Measurements from ENCODE around the gene ABHD11. TPM values are rescaled to one million over a fixed set of nuclear protein-coding genes. Genes with fewer than 3 reads are reported as not detected.
"Not testable (repeated sequence)": the region's sequence is repeated elsewhere in the genome, so short reads cannot be mapped to it uniquely, and the experiment has no call there.

ABHD11 gene
- polyA plus RNA-seq (ENCODE audit: insufficient read length in 3 of 3), result 10 to 100 TPM; 24.3 to 25.4 (median 25.2) TPM

DNA sequence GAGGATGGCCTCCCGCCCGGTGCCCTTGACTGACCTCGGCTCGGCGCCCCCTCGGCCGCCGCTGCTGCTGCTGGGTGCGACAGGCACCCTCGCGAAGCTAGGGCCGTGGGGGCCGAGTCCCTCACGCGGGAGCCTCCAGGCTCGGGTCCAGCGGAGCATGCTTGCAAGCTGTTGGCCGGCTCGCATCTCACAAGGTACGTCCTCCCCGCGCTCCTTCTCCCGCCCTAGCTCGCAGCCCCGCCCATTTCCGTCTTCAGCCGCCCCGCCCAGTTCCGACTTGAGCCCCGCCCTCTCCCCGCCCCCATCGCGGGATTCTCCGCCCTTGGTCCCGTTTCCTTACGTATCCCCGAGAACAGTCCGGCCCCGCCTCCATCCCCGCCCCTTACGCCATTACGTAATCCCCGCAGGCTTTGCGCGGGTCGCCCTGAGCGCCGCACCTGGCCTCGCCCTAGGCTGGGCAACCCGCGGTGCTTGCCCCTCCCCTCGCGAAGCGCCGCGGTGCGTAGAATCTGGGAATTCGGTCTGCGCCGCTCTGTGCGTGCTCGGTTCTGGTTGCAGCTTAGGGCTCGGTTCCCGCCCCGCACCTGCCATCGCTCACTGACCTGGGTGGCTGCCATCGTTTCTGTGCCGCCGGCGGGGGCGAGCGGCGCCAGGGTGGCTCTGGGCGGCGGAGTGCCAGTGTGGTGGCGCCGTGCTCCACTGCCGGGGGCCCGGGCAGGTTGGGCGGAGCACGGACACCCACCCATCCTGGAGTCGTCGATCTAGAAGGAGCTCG, at the start of gene ABHD11:
Gene ABHD11 (minus strand): TSS at position 191 of the 775 bp plus-strand sequence. CDS start 32 bp downstream, at position 159.
- peak; percentile 87 to 93 (median 89) for DNase-seq (ENCODE audit: low read depth in 3 of 3, low spot score in 2 of 3)

DNA sequence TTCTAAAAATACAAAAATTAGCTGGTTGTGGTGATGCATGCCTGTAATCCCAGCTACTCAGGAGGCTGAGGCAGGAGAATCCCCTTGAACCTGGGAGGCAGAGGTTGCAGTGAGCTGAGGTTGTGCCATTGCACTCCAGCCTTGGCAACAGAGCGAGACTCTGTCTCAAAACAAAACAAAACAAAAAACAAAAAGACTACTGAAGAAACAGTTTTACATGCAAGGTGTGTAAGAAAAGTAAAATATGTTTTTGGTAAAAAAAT, 49.1 kb upstream of the ABHD11 start:
- DNase-seq (ENCODE audit: low read depth in 3 of 3, low spot score in 2 of 3), result not testable (repeated sequence)

DNA sequence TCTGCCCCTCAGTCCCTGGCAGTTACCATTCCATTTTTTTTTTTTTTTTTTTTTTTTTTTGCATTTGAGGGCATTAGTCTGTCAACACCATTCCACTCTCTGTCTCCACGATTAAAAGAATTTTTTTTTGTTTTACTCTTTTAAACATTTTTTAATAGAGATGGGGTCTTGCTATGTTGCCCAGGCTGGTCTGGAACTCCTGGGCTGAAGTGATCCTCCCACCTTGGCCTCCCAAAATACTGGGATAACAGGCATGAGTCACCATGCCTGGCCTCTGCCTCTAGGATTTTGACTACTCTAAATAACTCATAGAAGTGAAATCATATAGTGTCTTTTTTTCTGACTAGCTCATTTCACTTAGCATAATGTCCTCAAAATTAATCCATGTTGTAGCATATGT, 48.0 kb upstream of the ABHD11 start:
- DNase-seq (ENCODE audit: low read depth in 3 of 3, low spot score in 2 of 3), result no peak

DNA sequence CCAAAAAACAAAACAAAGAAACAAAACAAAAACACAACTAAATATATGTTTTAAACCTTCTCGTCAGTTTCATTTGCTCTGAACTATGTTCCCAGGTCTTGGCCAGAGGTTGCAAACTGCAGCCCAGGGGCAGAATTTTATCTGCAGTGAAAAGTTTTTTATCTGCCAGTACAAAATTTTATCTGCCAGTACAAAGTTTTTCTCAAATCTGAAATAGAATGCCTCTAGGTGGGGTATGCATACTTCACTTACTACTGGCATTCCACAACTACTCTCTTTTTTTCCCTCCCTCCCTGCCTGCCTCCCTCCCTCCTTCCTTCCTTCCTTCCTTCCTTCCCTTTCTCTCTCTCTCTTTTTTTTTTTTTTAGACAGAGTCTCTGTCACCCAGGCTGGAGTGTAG, 40.9 kb upstream of the ABHD11 start:
- DNase-seq (ENCODE audit: low read depth in 3 of 3, low spot score in 2 of 3), result no peak

DNA sequence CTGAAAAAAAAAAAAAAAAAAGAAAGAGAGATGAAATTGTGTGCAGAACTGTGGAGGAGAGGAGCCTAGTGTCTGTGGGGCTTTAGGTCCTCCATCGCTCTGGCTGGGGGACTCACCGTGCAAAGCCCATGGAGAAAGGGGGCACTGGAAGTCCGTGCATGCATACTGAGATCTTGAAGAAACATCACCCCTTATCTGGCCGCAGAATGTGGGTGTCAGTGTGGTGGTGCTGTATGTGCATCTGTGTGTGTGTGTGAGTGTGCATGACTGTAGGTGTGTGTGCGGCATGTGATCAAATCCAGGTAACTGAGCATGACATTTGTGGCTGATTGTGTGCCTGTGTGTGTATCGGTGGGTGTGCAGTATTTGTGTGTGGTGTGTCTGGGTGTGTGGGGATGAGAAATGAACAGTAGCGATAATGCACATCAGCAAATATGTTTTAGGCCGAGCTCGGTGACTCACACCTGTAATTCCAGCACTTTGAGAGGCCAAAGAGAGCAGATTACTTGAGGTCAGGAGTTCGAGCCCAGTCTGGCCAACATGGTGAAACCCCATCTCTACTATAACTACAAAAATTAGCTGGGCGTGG, 40.3 kb upstream of the ABHD11 start:
- DNase-seq (ENCODE audit: low read depth in 3 of 3, low spot score in 2 of 3), result no peak

DNA sequence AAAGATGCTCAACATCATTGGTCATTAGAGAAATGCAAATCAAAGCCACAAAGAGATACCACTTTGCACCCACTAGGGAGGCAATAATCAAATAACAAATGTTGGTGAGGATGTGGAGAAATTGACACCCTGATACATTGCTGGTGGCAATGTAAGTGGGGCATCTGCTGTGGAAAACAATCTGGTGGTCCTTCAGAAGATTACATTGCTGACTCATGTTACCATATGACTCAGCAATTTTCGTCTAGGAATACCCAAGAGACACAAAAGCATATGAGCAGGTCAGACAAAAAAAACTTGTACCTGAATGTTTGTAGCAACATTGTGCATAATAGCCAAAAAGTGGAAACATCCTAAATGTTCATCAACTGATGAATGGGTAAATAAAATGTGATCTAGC, 36.3 kb upstream of the ABHD11 start:
- no peak for DNase-seq (ENCODE audit: low read depth in 3 of 3, low spot score in 2 of 3)

- DNase-seq (ENCODE audit: low read depth in 3 of 3, low spot score in 2 of 3), result no peak
Measured at GRCh38 chr7:73773700-73774517, 35.3 kb upstream of the ABHD11 start.

- DNase-seq (ENCODE audit: low read depth in 3 of 3, low spot score in 2 of 3), result no peak
Measured at GRCh38 chr7:73770860-73771670, 32.5 kb upstream of the ABHD11 start.

DNA sequence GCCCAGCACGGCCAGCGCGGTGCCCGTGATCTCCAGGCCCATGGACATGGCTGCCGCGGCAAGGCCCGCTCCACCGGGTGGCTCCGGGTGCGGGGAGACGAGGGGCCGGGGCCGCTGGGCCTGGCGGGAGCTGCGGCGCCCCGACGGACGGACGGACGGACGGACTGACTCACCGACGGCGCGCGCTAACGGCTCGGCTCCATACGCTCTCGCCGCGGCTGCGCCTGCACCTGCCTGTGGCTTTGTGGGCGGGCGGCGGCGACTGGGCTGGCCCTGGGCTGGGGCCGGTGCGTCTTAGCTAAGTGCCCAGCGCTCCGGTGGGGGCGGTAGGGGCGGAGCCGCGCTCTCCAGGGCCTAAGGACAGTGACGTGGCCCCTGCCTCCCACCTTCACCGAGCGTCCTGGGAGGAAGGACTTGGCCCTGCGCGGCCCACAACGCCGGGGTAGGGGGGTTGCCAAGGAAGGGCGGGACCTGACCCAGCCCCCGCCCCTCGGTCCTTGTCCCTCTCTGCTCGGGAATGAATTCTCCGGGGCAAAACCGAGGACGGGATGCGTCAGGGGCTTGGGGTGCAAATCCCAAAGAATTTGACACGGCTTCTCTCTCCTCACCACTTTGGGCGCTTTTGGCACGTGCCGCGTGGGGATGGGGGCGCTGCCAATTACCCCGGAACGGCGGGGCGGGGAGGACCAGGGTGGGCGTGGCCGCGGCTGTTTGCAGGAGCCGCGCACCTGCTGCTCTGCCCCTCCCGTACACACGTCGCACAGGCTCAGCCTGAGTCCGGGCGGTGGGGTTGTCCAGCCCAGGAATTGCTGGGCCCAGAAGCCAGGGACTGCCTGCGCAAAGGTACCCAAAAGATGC, 31.6 kb upstream of the ABHD11 start, which contains the start of gene CLDN3:
Gene CLDN3 (minus strand): TSS at position 269 of the 858 bp plus-strand sequence. CDS start 221 bp downstream, at position 48.
- DNase-seq (ENCODE audit: low read depth in 3 of 3, low spot score in 2 of 3), result peak in 2 of 3 donors; percentile 57 to 72

GRCh38 chr7:73769481-73770001, 30.9 kb upstream of the ABHD11 start:
- no peak for DNase-seq (ENCODE audit: low read depth in 3 of 3, low spot score in 2 of 3)

DNA sequence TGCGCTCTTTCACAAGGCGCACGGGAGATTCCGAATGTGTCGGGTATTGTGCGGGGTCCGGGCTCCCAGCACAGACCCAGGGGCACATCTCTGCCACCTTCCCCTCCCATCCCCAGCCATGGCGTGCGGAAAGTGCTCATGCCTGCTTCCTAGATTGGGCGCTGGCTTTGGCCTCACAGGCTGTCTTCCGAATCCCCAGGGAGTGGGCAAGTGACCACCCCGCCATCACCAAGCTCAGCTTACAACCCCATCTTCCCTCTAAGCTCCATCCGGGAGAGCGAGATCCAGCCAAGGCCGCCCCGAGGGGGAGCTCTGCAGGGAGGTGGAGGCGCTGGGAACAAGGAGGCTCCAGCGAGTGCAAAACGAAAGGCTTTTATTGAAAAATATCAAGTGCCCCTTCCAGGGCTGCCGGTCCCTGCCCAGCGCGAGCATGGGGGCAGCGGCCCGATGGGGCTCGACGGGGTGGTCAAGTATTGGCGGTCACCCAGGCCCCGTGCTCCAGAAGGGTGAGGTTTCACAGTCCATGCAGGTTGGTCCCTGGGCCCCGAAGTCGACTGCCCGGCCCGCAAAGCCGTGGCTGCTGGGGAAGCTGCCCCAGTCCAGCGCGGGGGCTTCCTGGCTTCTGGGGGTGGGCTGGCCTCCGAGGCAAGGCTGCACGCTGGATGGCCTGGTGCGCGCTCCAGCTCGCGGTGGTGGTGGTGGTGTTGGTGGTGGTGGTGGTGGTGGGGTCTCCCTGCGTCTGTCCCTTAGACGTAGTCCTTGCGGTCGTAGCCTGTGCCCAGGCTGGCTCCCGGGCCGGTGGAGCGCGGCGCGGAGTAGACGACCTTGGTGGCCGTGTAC, 30.3 kb upstream of the ABHD11 start:
- no peak for DNase-seq (ENCODE audit: low read depth in 3 of 3, low spot score in 2 of 3)

GRCh38 chr7:73766556-73767229, 28.1 kb upstream of the ABHD11 start:
- DNase-seq (ENCODE audit: low read depth in 3 of 3, low spot score in 2 of 3), result no peak

- no peak for DNase-seq (ENCODE audit: low read depth in 3 of 3, low spot score in 2 of 3)
Measured at GRCh38 chr7:73762659-73762999, 24.0 kb upstream of the ABHD11 start.

DNA sequence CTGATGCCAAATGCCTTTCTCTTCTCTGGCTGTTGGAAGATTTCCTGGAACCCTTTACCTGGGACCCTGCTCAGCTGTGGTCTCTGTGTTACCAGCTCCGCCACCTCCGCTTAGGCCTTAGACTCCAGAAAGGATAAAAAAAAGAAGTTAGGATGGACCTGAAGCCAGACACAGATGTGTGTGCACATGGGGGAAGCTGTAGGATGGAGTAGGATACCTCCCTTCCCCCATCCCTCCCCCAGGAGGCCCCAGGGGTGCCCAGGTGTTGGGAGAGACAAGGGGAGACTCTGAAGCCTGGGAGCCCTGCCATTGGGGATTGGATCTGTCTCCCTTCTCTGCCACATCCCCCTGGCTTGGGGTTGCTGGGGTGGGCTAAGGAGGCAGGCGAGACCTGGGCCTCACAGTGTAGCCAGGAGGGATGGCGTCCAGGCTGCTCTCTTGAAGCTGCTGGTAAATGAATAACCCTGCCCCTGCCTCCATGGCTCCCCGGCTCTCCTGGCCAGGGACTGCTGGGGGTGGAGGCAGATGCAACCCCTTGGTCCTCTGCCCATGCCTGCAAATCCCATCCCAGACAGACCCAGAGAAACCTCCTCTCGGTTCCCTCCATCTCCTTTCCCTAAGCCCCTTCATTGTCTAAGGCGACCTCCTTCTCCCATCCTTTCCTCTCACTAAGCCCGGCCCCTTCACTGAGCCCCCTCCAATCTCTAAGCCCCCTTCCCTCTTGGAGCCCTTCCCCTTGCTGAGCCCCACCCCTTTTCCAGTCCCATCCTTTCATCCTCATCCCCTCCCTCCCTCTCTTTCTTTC, 23.5 kb upstream of the ABHD11 start:
- DNase-seq (ENCODE audit: low read depth in 3 of 3, low spot score in 2 of 3), result no peak

DNA sequence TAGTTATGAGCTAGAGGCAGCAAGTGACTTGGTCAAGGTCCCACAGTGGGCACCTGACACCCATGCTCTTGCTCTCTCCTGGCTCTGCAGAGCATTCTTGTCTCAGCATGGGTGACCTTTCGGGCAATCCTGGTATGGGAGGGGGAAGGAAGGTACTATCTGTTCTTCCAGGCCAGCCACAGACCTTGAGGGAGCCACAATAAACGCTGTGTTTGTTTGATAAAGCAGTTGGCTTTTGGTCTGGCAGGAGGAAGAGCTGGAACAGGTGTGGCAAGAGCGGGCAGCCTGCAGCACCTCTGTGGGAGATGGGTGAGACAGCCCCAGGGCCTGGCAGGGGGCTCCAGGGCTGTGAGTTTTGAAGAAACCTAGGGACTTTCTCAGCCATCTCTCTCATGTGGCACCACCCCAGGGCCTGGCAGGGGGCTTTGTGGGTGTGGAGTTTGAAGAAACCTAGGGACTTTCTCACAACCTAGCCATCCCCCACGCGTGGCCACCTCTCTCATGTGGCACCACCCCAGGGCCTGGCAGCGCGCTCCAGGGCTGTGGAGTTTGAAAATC, 20.1 kb upstream of the ABHD11 start:
- no peak for DNase-seq (ENCODE audit: low read depth in 3 of 3, low spot score in 2 of 3)

GRCh38 chr7:73749931-73750776, 11.6 kb upstream of the ABHD11 start:
- no peak for DNase-seq (ENCODE audit: low read depth in 3 of 3, low spot score in 2 of 3)

Measured in right renal cortex interstitium (tissue), 3 donors.